ENCODE results near the gene C11orf86. TPM values are rescaled to one million over a fixed set of nuclear protein-coding genes. Genes with fewer than 3 reads are reported as not detected.

C11orf86 gene
- total RNA-seq, 1 experiment from 2014 or later, result 0.25 TPM

- CTCF ChIA-PET, result no interaction called here
Measured at GRCh38 chr11:67025750-67026149, 50.6 kb downstream of the C11orf86 start.

More at GRCh38 chr11:67025750-67026149, 50.6 kb downstream of the C11orf86 start:
- intact Hi-C loops (cut with micrococcal nuclease), result no loop called here
- H3K79me2 ChIP-seq (ENCODE audit: insufficient read depth, low read length), result no peaks in the 10 kb centered on the region
- ChIA-PET RAD21 (ENCODE audit: low non-redundant PET in 1 of 2, low total read pairs in 2 of 2, uncharacterized antibody in 2 of 2, unreplicated experiment in 2 of 2) (no interaction called here), POLR2A (interaction anchor here (1.3 to 1.6 kb wide), 2 partner anchors 46 to 50 kb away, joined by 3 read pairs; no protein-coding TSS in a partner anchor)
- H3K27ac ChIP-seq (ENCODE audit: low read depth, low read length), result no peak overlapping the region
- H2AFZ ChIP-seq (ENCODE audit: low read depth, low read length, poor library complexity, severe bottlenecking), result no peak overlapping the region
- no peaks in the 10 kb centered on the region for H3K36me3 ChIP-seq (ENCODE audit: control insufficient read depth in 1 of 2, insufficient read depth in 2 of 2, low read length in 2 of 2)
- ATAC-seq, result no peak
- H3K4me1 ChIP-seq (ENCODE audit: control insufficient read depth in 1 of 2, insufficient read depth in 2 of 2, low read length in 2 of 2), result peaks cover 40 to 52% of the 10 kb centered on the region in 2 experiments
- H3K4me3 ChIP-seq (replicated peaks in 1 of 2; ENCODE audit: low read depth in 1 of 2, low read length in 2 of 2), result no peak overlapping the region
- BruUV-seq (replicated peaks), result no TSS peak
- H4K20me1 ChIP-seq (ENCODE audit: insufficient read depth), result no peaks in the 10 kb centered on the region
- TF ChIP-seq CBX3 (IDR thresholded peaks at IDR 0.05; ENCODE audit: low read depth) (no peak), SIN3A (IDR thresholded peaks at IDR 0.05; ENCODE audit: low read depth) (no peak), EZH2 (IDR thresholded peaks at IDR 0.05) (no peak), RAD21 (IDR thresholded peaks at IDR 0.05; ENCODE audit: low read depth) (no peak), SP1 (IDR thresholded peaks at IDR 0.05; ENCODE audit: low read depth) (no peak), FOSL1 (IDR thresholded peaks at IDR 0.05; ENCODE audit: low read depth) (no peak), POLR2AphosphoS5 (IDR thresholded peaks at IDR 0.05; ENCODE audit: low read depth, low read length) (no peak), CEBPB (IDR thresholded peaks at IDR 0.05; ENCODE audit: low read depth) (no peak), ZFX (IDR thresholded peaks at IDR 0.05) (no peak), ELF1 (IDR thresholded peaks at IDR 0.05; ENCODE audit: borderline replicate concordance, low read depth) (no peak), REST (IDR thresholded peaks at IDR 0.05; ENCODE audit: low read depth) (no peak), CTCF (IDR thresholded peaks at IDR 0.05 in 2 of 3, conservative IDR thresholded peaks at IDR 0.05 in 1 of 3; ENCODE audit: borderline replicate concordance in 1 of 3, insufficient read depth in 1 of 3, low read depth in 2 of 3, low read length in 2 of 3) (no peak), TCF7L2 (IDR thresholded peaks at IDR 0.05; ENCODE audit: borderline replicate concordance, extremely low read depth, insufficient read depth, insufficient read length) (no peak), YY1 (IDR thresholded peaks at IDR 0.05; ENCODE audit: extremely low read depth, insufficient replicate concordance, low read depth, low read length) (no peak), MAX (IDR thresholded peaks at IDR 0.05) (no peak), EGR1 (IDR thresholded peaks at IDR 0.05; ENCODE audit: low read depth) (no peak)
- H3K9ac ChIP-seq (ENCODE audit: low read length), result no peak overlapping the region
- no peak overlapping the region for H3K4me2 ChIP-seq (ENCODE audit: low read length)
- no peaks in the 10 kb centered on the region for H3K27me3 ChIP-seq (ENCODE audit: insufficient read depth, low read length)
- no peaks in the 10 kb centered on the region for H3K9me3 ChIP-seq (ENCODE audit: control insufficient read depth in 1 of 2, insufficient read depth in 1 of 2, low read depth in 1 of 2, low read length in 2 of 2)
- H3K9me2 ChIP-seq (ENCODE audit: insufficient read depth), result no peaks in the 10 kb centered on the region
- DNase-seq (ENCODE audit: low read depth, low spot score), result no peak
